H1 (cell line): ENCODE data around the gene MRM3. TPM values are rescaled to one million over a fixed set of nuclear protein-coding genes. Genes with fewer than 3 reads are reported as not detected.

Experiments
- CTCF ChIA-PET: fragments of 300-600 bp; sonication (Branson Sonifier 250); formaldehyde crosslinking; loops from one replicate; lab custom pipeline; 2021; ENCODE audit not compliant: partially characterized antibody; lab: Charles Lee
- POLR2A ChIA-PET: fragments of 300-600 bp; sonication (Branson Sonifier 250); formaldehyde crosslinking; loops from one replicate; lab custom pipeline; 2021; ENCODE audit warnings: inconsistent platforms; ENCODE audit not compliant: partially characterized antibody; lab: Charles Lee
- DNase-seq, 2 experiments: peaks; one replicate each; pipeline versions ENCODE4 v3.0.0 to v3.0.0-alpha.2; 2010 to 2022; ENCODE audit warnings: low spot score in 2 of 2, low read depth in 1 of 2, mixed read lengths in 1 of 2
- FAIRE-seq: peaks from 2 replicates; lab custom pipeline; 2011; peaks lifted over from hg19 to GRCh38; lab: Jason Lieb, UNC
- H2AFZ ChIP-seq: 2 replicates; pipeline ENCODE4 v1.8.1; 2012; ENCODE audit warnings: low read length, inconsistent platforms
- H2AK5ac ChIP-seq: 2 replicates; pipeline ENCODE4 v1.6.1; 2013; ENCODE audit warnings: low read depth, low read length
- H2BK120ac ChIP-seq: replicated peaks from 2 replicates; pipeline ENCODE3; 2013; ENCODE audit warnings: low read depth, low read length, inconsistent platforms
- H2BK12ac ChIP-seq: 2 replicates; pipeline ENCODE4 v1.6.1; 2013; ENCODE audit warnings: low read depth, low read length
- H2BK15ac ChIP-seq: 2 replicates; pipeline ENCODE4 v1.6.1; 2013; ENCODE audit warnings: low read length
- H2BK20ac ChIP-seq: 2 replicates; pipeline ENCODE4 v1.6.1; 2013; ENCODE audit warnings: low read length
- H2BK5ac ChIP-seq: 2 replicates; pipeline ENCODE4 v1.6.1; 2013; ENCODE audit warnings: low read depth, low read length
- H3K14ac ChIP-seq: 2 replicates; pipeline ENCODE4 v1.6.1; 2013; ENCODE audit warnings: inconsistent platforms; ENCODE audit not compliant: insufficient read length
- H3K18ac ChIP-seq: 2 replicates; pipeline ENCODE4 v1.6.1; 2013; ENCODE audit warnings: low read length; ENCODE audit errors: extremely low read depth
- H3K23ac ChIP-seq: 2 replicates; pipeline ENCODE4 v1.6.1; 2013; ENCODE audit warnings: inconsistent platforms; ENCODE audit not compliant: insufficient read length
- H3K23me2 ChIP-seq: 2 replicates; pipeline ENCODE4 v1.6.1; 2013; ENCODE audit warnings: low read depth, low read length
- H3K27ac ChIP-seq: 2 replicates; pipeline ENCODE4 v1.6.1; 2011; ENCODE audit warnings: low read depth, low read length, inconsistent platforms
- H3K27me3 ChIP-seq, 4 experiments: replicated peaks in 1 of 4; 1 replicate in 1 of 4; 2 replicates in 3 of 4; pipeline versions ENCODE4 v1.6.1 to v1.8.1; 2011 to 2013; ENCODE audit warnings: low read length in 3 of 4, mild to moderate bottlenecking in 3 of 4, inconsistent platforms in 2 of 4, mixed read lengths in 2 of 4, moderate library complexity in 1 of 4; ENCODE audit not compliant: control insufficient read depth in 3 of 4, insufficient read depth in 3 of 4; ENCODE audit errors: extremely low read depth in 1 of 4
- H3K36me3 ChIP-seq, 4 experiments: 2 replicates each; pipeline versions ENCODE4 v1.6.1 to v1.8.1; 2011 to 2013; ENCODE audit warnings: mild to moderate bottlenecking in 4 of 4, low read length in 3 of 4, moderate library complexity in 2 of 4, control low read depth in 1 of 4, inconsistent platforms in 1 of 4; ENCODE audit not compliant: insufficient read depth in 4 of 4, control insufficient read depth in 2 of 4
- H3K4ac ChIP-seq: replicated peaks from 2 replicates; pipeline ENCODE3; 2013; ENCODE audit warnings: low read length, low read depth, mixed read lengths, inconsistent platforms; ENCODE audit not compliant: insufficient read length
- H3K4me1 ChIP-seq, 4 experiments: replicated peaks in 1 of 4; 1 replicate in 1 of 4; 2 replicates in 3 of 4; pipeline versions ENCODE4 v1.6.1 to v1.8.1; 2011 to 2013; ENCODE audit warnings: low read length in 3 of 4, inconsistent platforms in 2 of 4, mixed read lengths in 1 of 4; ENCODE audit not compliant: insufficient read depth in 4 of 4, control insufficient read depth in 3 of 4
- H3K4me2 ChIP-seq, 2 experiments: 2 replicates each; pipeline versions ENCODE4 v1.6.1 to v1.8.1; 2011 to 2013; ENCODE audit warnings: low read depth in 2 of 2, low read length in 2 of 2, control low read depth in 1 of 2, inconsistent platforms in 1 of 2, mild to moderate bottlenecking in 1 of 2; ENCODE audit not compliant: insufficient read depth in 1 of 2
- H3K4me3 ChIP-seq, 4 experiments: fragments of 200-600, 300-600 bp in 1 of 4; sonication (generic), shearing (Covaris generic), sonication (Bioruptor Twin) in 1 of 4; 2 replicates each; pipeline versions ENCODE4 v1.5.1 to v1.8.1; 2011 to 2016; ENCODE audit warnings: low read length in 4 of 4, low read depth in 3 of 4, control low read depth in 2 of 4, inconsistent platforms in 2 of 4, mild to moderate bottlenecking in 2 of 4, mixed read lengths in 1 of 4, moderate library complexity in 1 of 4; ENCODE audit not compliant: insufficient read depth in 2 of 4; ENCODE audit errors: extremely low read depth in 1 of 4
- H3K56ac ChIP-seq: replicated peaks from 2 replicates; pipeline ENCODE3; 2013; ENCODE audit warnings: low read depth, mild to moderate bottlenecking, mixed read lengths, low read length, inconsistent platforms; ENCODE audit not compliant: insufficient read length
- H3K79me1 ChIP-seq: 2 replicates; pipeline ENCODE4 v1.6.1; 2013; ENCODE audit warnings: low read depth, low read length, control low read depth
- H3K79me2 ChIP-seq, 2 experiments: 2 replicates each; pipeline versions ENCODE4 v1.6.1 to v1.8.1; 2012 to 2013; ENCODE audit warnings: low read length in 2 of 2, mild to moderate bottlenecking in 2 of 2, inconsistent platforms in 1 of 2; ENCODE audit not compliant: insufficient read depth in 2 of 2, control insufficient read depth in 1 of 2
- H3K9ac ChIP-seq, 4 experiments: replicated peaks in 1 of 4; 1 replicate in 1 of 4; 2 replicates in 3 of 4; pipeline versions ENCODE4 v1.6.1 to v1.8.1; 2011 to 2013; ENCODE audit warnings: low read depth in 3 of 4, low read length in 3 of 4, control low read depth in 2 of 4, mild to moderate bottlenecking in 2 of 4, moderate library complexity in 2 of 4, inconsistent platforms in 1 of 4; ENCODE audit errors: extremely low read depth in 1 of 4
- H3K9me3 ChIP-seq, 2 experiments: 2 replicates each; pipeline versions ENCODE4 v1.6.1 to v1.8.1; 2012 to 2013; ENCODE audit warnings: mild to moderate bottlenecking in 2 of 2, moderate library complexity in 2 of 2, control low read depth in 1 of 2, inconsistent platforms in 1 of 2, low read depth in 1 of 2, low read length in 1 of 2, mixed read lengths in 1 of 2; ENCODE audit not compliant: insufficient read depth in 2 of 2
- H4K20me1 ChIP-seq, 2 experiments: replicated peaks in 1 of 2; 2 replicates each; pipeline versions ENCODE3 to v1.8.1; 2011 to 2013; ENCODE audit warnings: inconsistent platforms in 2 of 2, low read length in 2 of 2, mild to moderate bottlenecking in 1 of 2; ENCODE audit not compliant: insufficient read depth in 2 of 2, control insufficient read depth in 1 of 2
- H4K5ac ChIP-seq: 2 replicates; pipeline ENCODE4 v1.6.1; 2013; ENCODE audit warnings: low read length, low read depth, mixed read lengths, inconsistent platforms; ENCODE audit not compliant: insufficient read length
- H4K8ac ChIP-seq: 2 replicates; pipeline ENCODE4 v1.8.0; 2013; ENCODE audit warnings: mild to moderate bottlenecking, moderate library complexity, low read length, inconsistent platforms; ENCODE audit not compliant: insufficient read depth; ENCODE audit errors: extremely low read depth
- H4K91ac ChIP-seq: replicated peaks from 2 replicates; pipeline ENCODE3; 2013; ENCODE audit warnings: low read length, mixed read lengths, inconsistent platforms; ENCODE audit not compliant: insufficient read length
- JUND ChIP-seq: IDR thresholded peaks from 2 replicates; pipeline ENCODE4 v1.6.1; 2011; ENCODE audit warnings: mild to moderate bottlenecking, improper control_type of control experiment, low read length
- WGBS, 2 experiments: shearing (Covaris generic) in 1 of 2; methylation state at CpG; one replicate each; pipeline versions ENCODE4 v1.1.6 to v1.1.7; 2013 to 2015; ENCODE audit warnings: low lambda C conversion rate in 2 of 2, mixed read lengths in 2 of 2, inconsistent platforms in 1 of 2, low coverage in 1 of 2, missing lambda C conversion rate in 1 of 2; ENCODE audit not compliant: insufficient replicate concordance in 2 of 2, insufficient coverage in 1 of 2, insufficient read length in 1 of 2; ENCODE audit errors: extremely low coverage in 1 of 2, missing lambda C conversion rate in 1 of 2; 5-methylcytosine and 5-hydroxymethylcytosine counted together
- polyA plus RNA-seq, 7 experiments: library from polyadenylated mRNA; depleted of rRNA in 3 of 7; stranded (reverse) in 5 of 7; unstranded in 2 of 7; fragments of >200 nt in 5 of 7; fragments of 200-250 nt in 2 of 7; gene quantifications; 1 replicate in 5 of 7; 2 replicates in 1 of 7; 4 replicates in 1 of 7; pipeline versions ENCODE4 v1.2.1 to v1.2.3, GENCODE V29; 2011 to 2013; ENCODE audit warnings: missing spikeins in 2 of 7, mixed read lengths in 2 of 7
- total RNA-seq: library from RNA; stranded (reverse); fragmentation: NEBNext Ultra II Directional; extraction: Animal tissue kit (Norgen Biotek cat#: 25700); gene quantifications from 2 replicates; pipeline ENCODE4 v1.2.1, GENCODE V29; 2021

Gene MRM3
- total and polyA plus RNA-seq, 2 of the 8 experiments (the other 6 are each of a cell fraction or from before 2014, with no cell fraction given), result 10.1 to 20.8 TPM

DNA sequence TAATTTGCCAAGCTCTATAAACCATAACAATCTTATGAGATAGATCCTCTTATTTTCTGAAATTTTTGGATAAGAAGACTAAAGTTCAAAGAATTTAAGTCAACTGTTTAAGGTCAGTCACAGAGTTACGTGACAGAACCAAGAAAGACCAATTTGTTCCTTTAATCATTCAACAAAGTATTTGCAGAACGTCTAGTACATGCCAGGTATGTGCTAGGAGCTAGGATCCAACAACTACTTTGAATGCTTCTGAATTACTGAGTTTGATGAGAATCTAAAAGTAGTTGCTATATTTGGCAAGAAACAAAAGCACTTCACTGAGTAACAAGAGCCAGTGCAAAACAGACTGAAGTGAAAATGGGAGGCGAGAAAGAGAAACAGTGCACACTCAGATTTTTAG is 15.1 kb upstream of the MRM3 start:
- no peak overlapping the region for H3K27ac ChIP-seq
- FAIRE-seq, result no peak
- H3K14ac ChIP-seq, result no peak overlapping the region
- H3K23me2 ChIP-seq, result no peaks in the 10 kb centered on the region
- no peak overlapping the region for H2BK12ac ChIP-seq
- no peak overlapping the region for H2BK120ac ChIP-seq
- CTCF ChIA-PET, result no interaction called here
- no peak overlapping the region for H2BK5ac ChIP-seq
- POLR2A ChIA-PET, result no interaction called here
- H3K36me3 ChIP-seq, result peaks cover 22 to 53% (median 43%) of the 10 kb centered on the region in 4 experiments
- H3K4me3 ChIP-seq, result no peak overlapping the region
- H3K56ac ChIP-seq, result no peak overlapping the region
- H3K27me3 ChIP-seq, result no peaks in the 10 kb centered on the region
- 91% methylated on average over 3 of the region's 3 CpGs; no CpG with 5 or more reads in 1 of the 2 experiments for WGBS, 2 experiments
- no peak overlapping the region for H2AFZ ChIP-seq
- no peak overlapping the region for H2BK20ac ChIP-seq
- H3K9me3 ChIP-seq, result no peaks in the 10 kb centered on the region
- H3K79me1 ChIP-seq, result no peaks in the 10 kb centered on the region
- no peak overlapping the region for H3K4me2 ChIP-seq
- H3K23ac ChIP-seq, result no peak overlapping the region
- no peak overlapping the region for H4K91ac ChIP-seq
- no peak overlapping the region for H2BK15ac ChIP-seq
- H3K4ac ChIP-seq, result no peak overlapping the region
- no peak overlapping the region for H4K5ac ChIP-seq
- no peak for DNase-seq
- no peaks in the 10 kb centered on the region for H4K20me1 ChIP-seq
- no peak overlapping the region for H3K18ac ChIP-seq
- H3K4me1 ChIP-seq, result no peaks in the 10 kb centered on the region
- no peak overlapping the region for H3K9ac ChIP-seq
- H3K79me2 ChIP-seq, result no peaks in the 10 kb centered on the region
- H4K8ac ChIP-seq, result no peak overlapping the region
- H2AK5ac ChIP-seq, result no peak overlapping the region
- no peak for TF ChIP-seq JUND
